GM23338 (cell line): ENCODE data around the gene MIDN. TPM values are rescaled to one million over a fixed set of nuclear protein-coding genes. Genes with fewer than 3 reads are reported as not detected.

Source experiments
- ATAC-seq: fragments of 200-7000 bp; cut with Tn5 transposase; 3 replicates; pipeline ENCODE4 v1.9.1; 2020
- DNase-seq: peaks from one replicate; pipeline ENCODE4 v3.0.0-alpha.2; 2015; ENCODE audit warnings: low spot score
- H2AFZ ChIP-seq: fragments of 200-600 bp; sonication (generic); 2 replicates; pipeline ENCODE4 v1.8.0; 2016; ENCODE audit warnings: antibody characterized with exemption, mild to moderate bottlenecking, moderate library complexity
- H3F3A ChIP-seq: fragments of 200-600 bp; sonication (generic); replicated peaks from 2 replicates; pipeline ENCODE4 v1.8.0; 2017; ENCODE audit warnings: antibody characterized with exemption, mixed run types, low read depth
- H3K27ac ChIP-seq: fragments of 200-600 bp; sonication (generic); 2 replicates; pipeline ENCODE4 v1.6.1; 2016; ENCODE audit warnings: low read depth
- H3K27me3 ChIP-seq: fragments of 200-600 bp; sonication (generic); 2 replicates; pipeline ENCODE4 v1.8.0; 2016; ENCODE audit warnings: mild to moderate bottlenecking, mixed run types, moderate library complexity; ENCODE audit not compliant: insufficient read depth
- H3K36me3 ChIP-seq: fragments of 200-600 bp; sonication (generic); 2 replicates; pipeline ENCODE4 v1.8.0; 2016; ENCODE audit warnings: mild to moderate bottlenecking; ENCODE audit not compliant: insufficient read depth
- H3K4me1 ChIP-seq: fragments of 200-600 bp; sonication (generic); 2 replicates; pipeline ENCODE4 v1.8.0; 2016; ENCODE audit warnings: mild to moderate bottlenecking, moderate library complexity; ENCODE audit not compliant: insufficient read depth
- H3K4me2 ChIP-seq: fragments of 200-600 bp; sonication (generic); 2 replicates; pipeline ENCODE4 v1.7.1; 2017; ENCODE audit warnings: mixed run types
- H3K4me3 ChIP-seq: fragments of 200-600 bp; sonication (generic); 2 replicates; pipeline ENCODE4 v1.6.1; 2016; ENCODE audit warnings: mixed run types
- H3K79me2 ChIP-seq: fragments of 200-600 bp; sonication (generic); replicated peaks from 2 replicates; pipeline ENCODE4 v1.8.0; 2017; ENCODE audit warnings: mild to moderate bottlenecking; ENCODE audit not compliant: insufficient read depth
- H3K9me2 ChIP-seq: fragments of 200-600 bp; sonication (generic); 2 replicates; pipeline ENCODE4 v1.8.0; 2017; ENCODE audit not compliant: insufficient read depth
- H4K20me1 ChIP-seq: fragments of 200-600 bp; sonication (generic); replicated peaks from 2 replicates; pipeline ENCODE4 v1.8.0; 2017; ENCODE audit warnings: mild to moderate bottlenecking; ENCODE audit not compliant: insufficient read depth
- H3K27ac Mint-ChIP-seq: 2 replicates; pipeline ENCODE4 v1.8.0; 2020; ENCODE audit warnings: inconsistent platforms, mild to moderate bottlenecking, moderate library complexity, mixed read lengths
- H3K27me3 Mint-ChIP-seq: 3 replicates; pipeline ENCODE4 v1.8.0; 2022; ENCODE audit warnings: low read depth, mild to moderate bottlenecking, moderate library complexity, mixed read lengths, inconsistent platforms; ENCODE audit not compliant: insufficient read depth, poor library complexity
- H3K36me3 Mint-ChIP-seq: 3 replicates; pipeline ENCODE4 v1.8.0; 2021; ENCODE audit warnings: low read depth, mild to moderate bottlenecking, inconsistent platforms, moderate library complexity, mixed read lengths
- H3K4me1 Mint-ChIP-seq: 3 replicates; pipeline ENCODE4 v1.8.0; 2020; ENCODE audit warnings: mild to moderate bottlenecking, inconsistent platforms, mixed read lengths
- H3K4me3 Mint-ChIP-seq: 3 replicates; pipeline ENCODE4 v1.8.0; 2021; ENCODE audit warnings: moderate library complexity, mild to moderate bottlenecking, inconsistent platforms, mixed read lengths
- H3K9me3 Mint-ChIP-seq: 3 replicates; pipeline ENCODE4 v1.8.0; 2020; ENCODE audit warnings: moderate library complexity, mild to moderate bottlenecking, inconsistent platforms, mixed read lengths
- CREB1 ChIP-seq: fragments of 250-450 bp; sonication (Bioruptor Pico); IDR thresholded peaks from 2 replicates; pipeline ENCODE4 v1.5.0; 2020; ENCODE audit warnings: low read depth, mild to moderate bottlenecking, moderate library complexity
- EZH2 ChIP-seq: fragments of 200-600 bp; sonication (generic); IDR thresholded peaks from one replicate; pipeline ENCODE4 v1.8.0; 2017; ENCODE audit warnings: antibody characterized with exemption, mild to moderate bottlenecking, low read depth; ENCODE audit not compliant: unreplicated experiment
- EZH2phosphoT487 ChIP-seq: fragments of 200-600 bp; sonication (generic); IDR thresholded peaks from one replicate; pipeline ENCODE4 v1.8.1; 2018; ENCODE audit warnings: antibody characterized with exemption; ENCODE audit not compliant: unreplicated experiment
- NANOG ChIP-seq: IDR thresholded peaks from 2 replicates; pipeline ENCODE4 v1.6.1; 2016; ENCODE audit warnings: antibody characterized with exemption, borderline replicate concordance
- REST ChIP-seq: IDR thresholded peaks from one replicate; pipeline ENCODE4 v1.6.1; 2018; ENCODE audit warnings: antibody characterized with exemption; ENCODE audit not compliant: unreplicated experiment
- STAT1 ChIP-seq: IDR thresholded peaks from one replicate; pipeline ENCODE4 v1.6.1; 2016; ENCODE audit warnings: antibody characterized with exemption; ENCODE audit not compliant: unreplicated experiment
- ZNF114 ChIP-seq: fragments of 250-450 bp; sonication (Bioruptor Pico); IDR thresholded peaks from 2 replicates; pipeline ENCODE4 v1.5.0; 2020; ENCODE audit warnings: mild to moderate bottlenecking, moderate library complexity
- ZNF331 ChIP-seq: fragments of 250-450 bp; sonication (Bioruptor Pico); IDR thresholded peaks from 2 replicates; pipeline ENCODE4 v1.5.0; 2020; ENCODE audit warnings: low read depth, mild to moderate bottlenecking, moderate library complexity
- polyA plus RNA-seq: library from polyadenylated mRNA; unstranded; fragments of >200 nt; fragmentation: Nextera tagmentation; extraction: Ambion mirVana; gene quantifications from 2 replicates; pipeline ENCODE4 v1.2.1, GENCODE V29; 2016
- total RNA-seq: library from RNA; depleted of rRNA; stranded (reverse); fragments of >200 nt; shearing (Covaris generic); gene quantifications from 2 replicates; pipeline ENCODE4 v1.2.3, GENCODE V29; 2014
- TF ChIP-seq, protein P1 (sequence below): fragments of 250-450 bp; sonication (Bioruptor Pico); IDR thresholded peaks from 2 replicates; pipeline ENCODE4 v1.5.0; 2020; ENCODE audit warnings: mild to moderate bottlenecking, moderate library complexity
- TF ChIP-seq, protein P2 (sequence below), 2 experiments: fragments of 200-600 bp in 1 of 2; sonication (generic) in 1 of 2; conservative IDR thresholded peaks; 2 replicates each; pipeline versions ENCODE4 v1.5.1 to v1.6.1; 2016 to 2017; ENCODE audit warnings: antibody characterized with exemption in 2 of 2, low read depth in 2 of 2, mild to moderate bottlenecking in 2 of 2, moderate library complexity in 1 of 2

MIDN gene
- total and polyA plus RNA-seq, 2 experiments from 2014 or later, result 28.6 to 113 TPM

DNA sequence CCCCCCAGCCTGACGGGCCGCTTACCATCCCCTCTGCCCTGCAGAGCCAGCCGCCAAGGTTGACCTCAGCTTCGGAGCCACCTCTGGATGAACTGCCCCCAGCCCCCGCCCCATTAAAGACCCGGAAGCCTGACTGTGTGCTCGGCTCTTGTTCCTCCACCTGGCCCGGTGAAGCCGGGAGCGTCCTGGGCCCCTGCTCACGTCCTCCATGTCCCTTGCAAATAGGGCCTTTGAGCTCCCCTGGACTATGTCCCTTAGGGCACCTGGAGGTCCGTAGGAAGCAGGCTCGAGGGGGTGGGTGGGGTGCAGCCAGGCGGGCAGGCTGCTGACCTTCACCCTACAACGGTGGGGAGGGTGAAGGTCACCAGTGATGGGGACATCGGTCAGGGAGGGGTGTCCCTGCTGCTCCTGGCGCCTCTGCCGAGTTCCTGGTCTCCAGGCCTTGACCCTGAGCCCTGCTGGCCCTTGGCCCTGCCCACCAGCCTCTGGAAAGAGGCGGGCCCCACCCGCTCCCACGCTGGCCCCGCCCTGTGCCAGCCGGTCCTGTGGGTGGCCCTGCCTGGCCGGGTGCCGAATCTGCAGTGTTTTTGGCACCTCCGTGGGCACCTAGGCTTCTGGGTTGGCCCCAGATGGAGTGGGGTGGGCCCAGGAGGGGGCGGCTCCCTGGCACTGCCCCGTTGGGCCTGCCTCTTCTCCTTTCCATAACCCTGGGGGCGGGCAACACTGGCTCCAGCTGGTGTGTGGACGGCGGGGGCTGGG is 3.5 kb upstream of the MIDN start:
- DNase-seq, result no peak
- Histone ChIP-seq H3K4me3 (no peak overlapping the region), H4K20me1 (peaks cover 3% of the 10 kb centered on the region; the same call in 1 of the 2 replicates), H3K79me2 (peaks cover 7% of the 10 kb centered on the region), H3K36me3 (no peaks in the 10 kb centered on the region), H3K27ac (no peak overlapping the region), H2AFZ (no peak overlapping the region), H3F3A (peaks cover 18% of the 10 kb centered on the region), H3K27me3 (no peaks in the 10 kb centered on the region), H3K9me2 (no peaks in the 10 kb centered on the region), H3K4me1 (peaks cover 3% of the 10 kb centered on the region; the same call in 1 of the 2 replicates), H3K4me2 (no peak overlapping the region)
- TF ChIP-seq, protein P1, sequence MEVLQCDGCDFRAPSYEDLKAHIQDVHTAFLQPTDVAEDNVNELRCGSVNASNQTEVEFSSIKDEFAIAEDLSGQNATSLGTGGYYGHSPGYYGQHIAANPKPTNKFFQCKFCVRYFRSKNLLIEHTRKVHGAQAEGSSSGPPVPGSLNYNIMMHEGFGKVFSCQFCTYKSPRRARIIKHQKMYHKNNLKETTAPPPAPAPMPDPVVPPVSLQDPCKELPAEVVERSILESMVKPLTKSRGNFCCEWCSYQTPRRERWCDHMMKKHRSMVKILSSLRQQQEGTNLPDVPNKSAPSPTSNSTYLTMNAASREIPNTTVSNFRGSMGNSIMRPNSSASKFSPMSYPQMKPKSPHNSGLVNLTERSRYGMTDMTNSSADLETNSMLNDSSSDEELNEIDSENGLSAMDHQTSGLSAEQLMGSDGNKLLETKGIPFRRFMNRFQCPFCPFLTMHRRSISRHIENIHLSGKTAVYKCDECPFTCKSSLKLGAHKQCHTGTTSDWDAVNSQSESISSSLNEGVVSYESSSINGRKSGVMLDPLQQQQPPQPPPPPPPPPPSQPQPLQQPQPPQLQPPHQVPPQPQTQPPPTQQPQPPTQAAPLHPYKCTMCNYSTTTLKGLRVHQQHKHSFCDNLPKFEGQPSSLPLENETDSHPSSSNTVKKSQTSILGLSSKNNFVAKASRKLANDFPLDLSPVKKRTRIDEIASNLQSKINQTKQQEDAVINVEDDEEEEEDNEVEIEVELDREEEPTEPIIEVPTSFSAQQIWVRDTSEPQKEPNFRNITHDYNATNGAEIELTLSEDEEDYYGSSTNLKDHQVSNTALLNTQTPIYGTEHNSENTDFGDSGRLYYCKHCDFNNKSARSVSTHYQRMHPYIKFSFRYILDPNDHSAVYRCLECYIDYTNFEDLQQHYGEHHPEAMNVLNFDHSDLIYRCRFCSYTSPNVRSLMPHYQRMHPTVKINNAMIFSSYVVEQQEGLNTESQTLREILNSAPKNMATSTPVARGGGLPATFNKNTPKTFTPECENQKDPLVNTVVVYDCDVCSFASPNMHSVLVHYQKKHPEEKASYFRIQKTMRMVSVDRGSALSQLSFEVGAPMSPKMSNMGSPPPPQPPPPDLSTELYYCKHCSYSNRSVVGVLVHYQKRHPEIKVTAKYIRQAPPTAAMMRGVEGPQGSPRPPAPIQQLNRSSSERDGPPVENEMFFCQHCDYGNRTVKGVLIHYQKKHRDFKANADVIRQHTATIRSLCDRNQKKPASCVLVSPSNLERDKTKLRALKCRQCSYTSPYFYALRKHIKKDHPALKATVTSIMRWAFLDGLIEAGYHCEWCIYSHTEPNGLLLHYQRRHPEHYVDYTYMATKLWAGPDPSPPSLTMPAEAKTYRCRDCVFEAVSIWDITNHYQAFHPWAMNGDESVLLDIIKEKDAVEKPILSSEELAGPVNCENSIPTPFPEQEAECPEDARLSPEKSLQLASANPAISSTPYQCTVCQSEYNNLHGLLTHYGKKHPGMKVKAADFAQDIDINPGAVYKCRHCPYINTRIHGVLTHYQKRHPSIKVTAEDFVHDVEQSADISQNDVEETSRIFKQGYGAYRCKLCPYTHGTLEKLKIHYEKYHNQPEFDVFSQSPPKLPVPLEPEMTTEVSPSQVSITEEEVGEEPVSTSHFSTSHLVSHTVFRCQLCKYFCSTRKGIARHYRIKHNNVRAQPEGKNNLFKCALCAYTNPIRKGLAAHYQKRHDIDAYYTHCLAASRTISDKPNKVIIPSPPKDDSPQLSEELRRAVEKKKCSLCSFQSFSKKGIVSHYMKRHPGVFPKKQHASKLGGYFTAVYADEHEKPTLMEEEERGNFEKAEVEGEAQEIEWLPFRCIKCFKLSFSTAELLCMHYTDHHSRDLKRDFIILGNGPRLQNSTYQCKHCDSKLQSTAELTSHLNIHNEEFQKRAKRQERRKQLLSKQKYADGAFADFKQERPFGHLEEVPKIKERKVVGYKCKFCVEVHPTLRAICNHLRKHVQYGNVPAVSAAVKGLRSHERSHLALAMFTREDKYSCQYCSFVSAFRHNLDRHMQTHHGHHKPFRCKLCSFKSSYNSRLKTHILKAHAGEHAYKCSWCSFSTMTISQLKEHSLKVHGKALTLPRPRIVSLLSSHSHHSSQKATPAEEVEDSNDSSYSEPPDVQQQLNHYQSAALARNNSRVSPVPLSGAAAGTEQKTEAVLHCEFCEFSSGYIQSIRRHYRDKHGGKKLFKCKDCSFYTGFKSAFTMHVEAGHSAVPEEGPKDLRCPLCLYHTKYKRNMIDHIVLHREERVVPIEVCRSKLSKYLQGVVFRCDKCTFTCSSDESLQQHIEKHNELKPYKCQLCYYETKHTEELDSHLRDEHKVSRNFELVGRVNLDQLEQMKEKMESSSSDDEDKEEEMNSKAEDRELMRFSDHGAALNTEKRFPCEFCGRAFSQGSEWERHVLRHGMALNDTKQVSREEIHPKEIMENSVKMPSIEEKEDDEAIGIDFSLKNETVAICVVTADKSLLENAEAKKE (CRISPR knock-in tag), result no peak
- no peak for TF ChIP-seq ZNF114 (CRISPR knock-in tag)
- TF ChIP-seq CREB1 (CRISPR knock-in tag), result no peak
- no peak for TF ChIP-seq ZNF331 (CRISPR knock-in tag)
- TF ChIP-seq EZH2phosphoT487, result no peak
- TF ChIP-seq NANOG, result no peak
- TF ChIP-seq STAT1, result no peak
- TF ChIP-seq REST, result no peak
- TF ChIP-seq, protein P2, sequence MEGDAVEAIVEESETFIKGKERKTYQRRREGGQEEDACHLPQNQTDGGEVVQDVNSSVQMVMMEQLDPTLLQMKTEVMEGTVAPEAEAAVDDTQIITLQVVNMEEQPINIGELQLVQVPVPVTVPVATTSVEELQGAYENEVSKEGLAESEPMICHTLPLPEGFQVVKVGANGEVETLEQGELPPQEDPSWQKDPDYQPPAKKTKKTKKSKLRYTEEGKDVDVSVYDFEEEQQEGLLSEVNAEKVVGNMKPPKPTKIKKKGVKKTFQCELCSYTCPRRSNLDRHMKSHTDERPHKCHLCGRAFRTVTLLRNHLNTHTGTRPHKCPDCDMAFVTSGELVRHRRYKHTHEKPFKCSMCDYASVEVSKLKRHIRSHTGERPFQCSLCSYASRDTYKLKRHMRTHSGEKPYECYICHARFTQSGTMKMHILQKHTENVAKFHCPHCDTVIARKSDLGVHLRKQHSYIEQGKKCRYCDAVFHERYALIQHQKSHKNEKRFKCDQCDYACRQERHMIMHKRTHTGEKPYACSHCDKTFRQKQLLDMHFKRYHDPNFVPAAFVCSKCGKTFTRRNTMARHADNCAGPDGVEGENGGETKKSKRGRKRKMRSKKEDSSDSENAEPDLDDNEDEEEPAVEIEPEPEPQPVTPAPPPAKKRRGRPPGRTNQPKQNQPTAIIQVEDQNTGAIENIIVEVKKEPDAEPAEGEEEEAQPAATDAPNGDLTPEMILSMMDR (conservative IDR thresholded peaks at IDR 0.05; ENCODE audit: low read depth in 2 of 2), result no peak
- no peak for TF ChIP-seq EZH2
- H3K36me3 Mint-ChIP-seq, result peaks cover 4% of the 10 kb centered on the region; the same call in 2 of the 3 replicates
- no peaks in the 10 kb centered on the region; the same call in 2 of the 3 replicates for H3K9me3 Mint-ChIP-seq
- peaks cover 8% of the 10 kb centered on the region for H3K4me1 Mint-ChIP-seq
- peak overlapping the region; percentile 48; the same call in 2 of the 3 replicates for H3K4me3 Mint-ChIP-seq
- peak overlapping the region; percentile 94 for H3K27ac Mint-ChIP-seq
- peaks cover 8% of the 10 kb centered on the region for H3K27me3 Mint-ChIP-seq
- no peak for ATAC-seq
